Uterus (tissue), 4 donors: Measurements from ENCODE around the gene ECSIT. TPM values are rescaled to one million over a fixed set of nuclear protein-coding genes. Genes with fewer than 3 reads are reported as not detected.

Experiments
- DNase-seq, 2 donors: peaks; one replicate each; pipeline ENCODE4 v3.0.0-alpha.2; 2019 to 2020
- H3K27ac ChIP-seq, 2 donors: fragments of 200-600 bp; sonication (generic); 1 replicate in 1 of 2; 2 replicates in 1 of 2; pipeline ENCODE4 v1.5.1; 2016 to 2018
- H3K27me3 ChIP-seq, 2 donors: fragments of 200-600 bp; sonication (generic); one replicate each; pipeline ENCODE4 v1.5.1; 2018 to 2019; ENCODE audit warnings: control low read depth in 1 of 2
- H3K36me3 ChIP-seq, 2 donors: fragments of 200-600 bp; sonication (generic); one replicate each; pipeline ENCODE4 v1.5.1; 2019; ENCODE audit warnings: control low read depth in 1 of 2
- H3K4me1 ChIP-seq, 2 donors: fragments of 200-600 bp; sonication (generic); one replicate each; pipeline ENCODE4 v1.5.1; 2018 to 2019; ENCODE audit warnings: control low read depth in 1 of 2
- H3K4me3 ChIP-seq, 2 donors: fragments of 200-600 bp; sonication (generic); 1 replicate in 1 of 2; 2 replicates in 1 of 2; pipeline ENCODE4 v1.5.1; 2018 to 2019; ENCODE audit warnings: mild to moderate bottlenecking in 1 of 2
- H3K9me3 ChIP-seq, 2 donors: fragments of 200-600 bp; sonication (generic); one replicate each; pipeline ENCODE4 v1.5.1; 2019; ENCODE audit warnings: control low read depth in 1 of 2
- POLR2A ChIP-seq, 2 donors: fragments of 450-650 bp; IDR thresholded peaks; one replicate each; pipeline ENCODE4 v1.6.1; 2016; ENCODE audit warnings: antibody characterized with exemption in 2 of 2, mild to moderate bottlenecking in 1 of 2, moderate library complexity in 1 of 2
- intact Hi-C: fragments of 100-400 bp; cut with DNase I; formaldehyde crosslinking; loops from one replicate; pipeline ENCODE4 v1.15.1; 2023; ENCODE audit warnings: low total_unique reads
- total RNA-seq, 4 donors: library from RNA; depleted of rRNA in 3 of 4; stranded (reverse); fragments of >200 nt in 3 of 4; gene quantifications; one replicate each; pipeline versions ENCODE4 v1.1.0 to v1.2.4, GENCODE V29; 2014 to 2023
- TF ChIP-seq, protein P1 (sequence below), 4 experiments: fragments of 200-600 bp in 2 of 4; fragments of 450-650 bp in 2 of 4; sonication (generic) in 2 of 4; IDR thresholded peaks; one replicate each; pipeline ENCODE4 v1.5.1; 2016 to 2019; ENCODE audit warnings: antibody characterized with exemption in 4 of 4, mild to moderate bottlenecking in 2 of 4, moderate library complexity in 1 of 4
- donor health status: DM: yes; HTN: yes; CAD: no.

Gene ECSIT
- total RNA-seq, 4 donors from 2014 or later = 44.6 to 138 (median 58.2) TPM

- no peaks in the 10 kb centered on the region for H3K9me3 ChIP-seq
- no peaks in the 10 kb centered on the region for H3K36me3 ChIP-seq
- no peak overlapping the region for H3K27ac ChIP-seq
- no peaks in the 10 kb centered on the region for H3K4me1 ChIP-seq
- no peak for DNase-seq
- intact Hi-C loops = no loop called here
- H3K27me3 ChIP-seq = no peaks in the 10 kb centered on the region
- H3K4me3 ChIP-seq = no peak overlapping the region
- no peak for TF ChIP-seq POLR2A (IDR thresholded peaks at IDR 0.05)
- TF ChIP-seq, protein P1, sequence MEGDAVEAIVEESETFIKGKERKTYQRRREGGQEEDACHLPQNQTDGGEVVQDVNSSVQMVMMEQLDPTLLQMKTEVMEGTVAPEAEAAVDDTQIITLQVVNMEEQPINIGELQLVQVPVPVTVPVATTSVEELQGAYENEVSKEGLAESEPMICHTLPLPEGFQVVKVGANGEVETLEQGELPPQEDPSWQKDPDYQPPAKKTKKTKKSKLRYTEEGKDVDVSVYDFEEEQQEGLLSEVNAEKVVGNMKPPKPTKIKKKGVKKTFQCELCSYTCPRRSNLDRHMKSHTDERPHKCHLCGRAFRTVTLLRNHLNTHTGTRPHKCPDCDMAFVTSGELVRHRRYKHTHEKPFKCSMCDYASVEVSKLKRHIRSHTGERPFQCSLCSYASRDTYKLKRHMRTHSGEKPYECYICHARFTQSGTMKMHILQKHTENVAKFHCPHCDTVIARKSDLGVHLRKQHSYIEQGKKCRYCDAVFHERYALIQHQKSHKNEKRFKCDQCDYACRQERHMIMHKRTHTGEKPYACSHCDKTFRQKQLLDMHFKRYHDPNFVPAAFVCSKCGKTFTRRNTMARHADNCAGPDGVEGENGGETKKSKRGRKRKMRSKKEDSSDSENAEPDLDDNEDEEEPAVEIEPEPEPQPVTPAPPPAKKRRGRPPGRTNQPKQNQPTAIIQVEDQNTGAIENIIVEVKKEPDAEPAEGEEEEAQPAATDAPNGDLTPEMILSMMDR (IDR thresholded peaks at IDR 0.05) = no peak
These were observed 34.2 kb downstream of the ECSIT start for GRCh38 chr19:11494634-11495285.

DNA sequence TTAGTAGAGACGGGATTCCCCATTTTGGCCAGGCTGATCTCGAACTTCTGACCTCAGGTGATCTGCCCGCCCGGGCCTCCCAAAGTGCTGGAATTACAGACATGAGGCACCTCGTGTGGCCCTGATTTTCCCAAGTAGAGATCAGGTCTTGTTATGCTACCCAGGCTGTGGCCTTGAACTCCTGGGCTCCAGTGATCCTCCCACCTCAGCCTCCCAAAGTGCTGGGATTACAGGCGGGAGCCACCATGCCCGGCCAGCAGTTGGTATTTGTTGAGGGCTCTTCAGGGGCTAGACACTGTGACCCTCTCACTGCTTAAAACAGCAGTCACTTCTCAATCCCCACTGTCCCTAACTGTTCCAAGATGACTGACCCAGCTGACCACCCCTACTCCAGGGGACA lies 39.6 kb downstream of the ECSIT start:
- intact Hi-C loops = loop anchor here (10.0 kb wide), 1 partner anchor 95 kb away; no protein-coding TSS in a partner anchor
- DNase-seq = no peak
- no peaks in the 10 kb centered on the region for H3K9me3 ChIP-seq
- TF ChIP-seq, protein P1 (IDR thresholded peaks at IDR 0.05) = no peak
- TF ChIP-seq POLR2A (IDR thresholded peaks at IDR 0.05) = no peak
- no peaks in the 10 kb centered on the region for H3K36me3 ChIP-seq
- H3K27ac ChIP-seq = no peak overlapping the region
- no peak overlapping the region for H3K4me3 ChIP-seq
- H3K4me1 ChIP-seq = no peaks in the 10 kb centered on the region
- no peaks in the 10 kb centered on the region for H3K27me3 ChIP-seq

GRCh38 chr19:11486661-11487503 lies 42.1 kb downstream of the ECSIT start:
- no peak for DNase-seq
- no peak overlapping the region for H3K27ac ChIP-seq
- H3K4me3 ChIP-seq = no peak overlapping the region
- intact Hi-C loops = loop anchor here (10.0 kb wide), 1 partner anchor 98 kb away; no protein-coding TSS in a partner anchor
- H3K27me3 ChIP-seq = peaks cover 11 to 19% of the 10 kb centered on the region in 2 donors
- no peaks in the 10 kb centered on the region for H3K9me3 ChIP-seq
- H3K4me1 ChIP-seq = peaks cover 0 to 12% of the 10 kb centered on the region in 2 donors
- H3K36me3 ChIP-seq = no peaks in the 10 kb centered on the region
- TF ChIP-seq POLR2A (IDR thresholded peaks at IDR 0.05) = no peak
- TF ChIP-seq, protein P1 (IDR thresholded peaks at IDR 0.05) = no peak

DNA sequence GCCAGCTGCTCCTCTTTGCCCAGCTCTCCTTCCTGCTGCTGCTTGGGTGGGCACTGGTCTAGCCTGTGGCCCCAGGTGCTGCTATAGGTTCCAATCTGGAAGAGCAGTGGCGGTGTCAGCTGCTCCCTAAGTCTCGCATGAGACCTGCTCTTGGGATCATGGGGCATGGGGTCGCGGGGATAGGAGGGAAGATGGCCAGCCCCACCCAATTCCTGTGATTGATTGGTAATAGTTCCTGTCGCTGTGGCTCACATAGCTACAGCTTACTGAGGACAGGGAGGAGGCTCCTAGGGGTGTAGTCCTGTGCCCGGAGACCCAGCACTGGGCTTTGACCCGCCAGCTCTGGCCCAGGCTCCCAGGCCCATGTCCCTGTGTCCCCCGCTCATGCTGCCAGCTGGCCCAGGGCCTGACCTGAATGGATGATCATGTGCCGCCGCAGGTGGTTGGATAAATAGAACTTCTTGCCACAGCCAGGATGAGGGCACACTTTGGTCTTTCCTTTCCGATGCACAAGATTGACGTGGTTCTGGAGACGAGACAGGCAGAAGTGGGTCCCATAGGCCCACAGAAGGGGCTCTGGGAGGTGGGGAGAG lies 43.6 kb downstream of the ECSIT start:
- no peaks in the 10 kb centered on the region for H3K36me3 ChIP-seq
- H3K27ac ChIP-seq = no peak overlapping the region
- TF ChIP-seq, protein P1 (IDR thresholded peaks at IDR 0.05) = no peak
- TF ChIP-seq POLR2A (IDR thresholded peaks at IDR 0.05) = no peak
- DNase-seq = no peak
- intact Hi-C loops = loop anchor here (10.0 kb wide), 1 partner anchor 99 kb away; no protein-coding TSS in a partner anchor
- no peak overlapping the region for H3K4me3 ChIP-seq
- H3K27me3 ChIP-seq = peaks cover 16 to 35% of the 10 kb centered on the region in 2 donors
- H3K9me3 ChIP-seq = no peaks in the 10 kb centered on the region
- H3K4me1 ChIP-seq = peaks cover 0 to 17% of the 10 kb centered on the region in 2 donors
